C4-2B (cell line): Measurements from ENCODE around the gene SLC35G1.

Source experiments
- H3K27ac ChIP-seq: fragments of 450-650 bp; 2 replicates; pipeline ENCODE4 v1.5.1; 2017
- CTCF ChIP-seq: fragments of 450-650 bp; conservative IDR thresholded peaks from 2 replicates; pipeline ENCODE4 v1.5.1; 2017; ENCODE audit warnings: mild to moderate bottlenecking
- ZFX ChIP-seq: fragments of 450-650 bp; IDR thresholded peaks from 2 replicates; pipeline ENCODE4 v1.6.1; 2017

Gene SLC35G1

DNA sequence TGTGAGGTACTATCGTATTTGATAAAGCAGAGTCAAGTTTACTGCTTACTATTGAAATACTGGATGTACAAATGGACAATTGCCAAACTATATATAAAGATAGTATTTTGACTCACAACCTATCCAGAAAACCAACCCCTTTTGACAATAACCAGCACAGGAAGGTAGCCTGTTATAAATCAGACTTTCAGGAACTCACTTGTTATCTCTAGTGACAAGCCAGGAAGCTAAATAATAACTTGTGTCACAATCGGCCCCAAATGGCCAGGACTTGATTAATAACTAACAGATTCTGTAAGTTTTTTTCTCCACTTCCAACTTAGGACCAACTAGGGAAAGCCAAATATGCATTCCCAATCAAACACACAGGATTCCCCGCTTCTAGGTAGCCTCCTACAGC is 38.8 kb upstream of the SLC35G1 start:
- no peak overlapping the region for H3K27ac ChIP-seq
- TF ChIP-seq ZFX, result no peak
- TF ChIP-seq CTCF, result no peak

GRCh38 chr10:93856349-93857145 is 37.2 kb upstream of the SLC35G1 start:
- no peak overlapping the region for H3K27ac ChIP-seq
- TF ChIP-seq CTCF (no peak), ZFX (no peak)

- no peak overlapping the region for H3K27ac ChIP-seq
- peak; percentile 47 for TF ChIP-seq CTCF
- TF ChIP-seq ZFX, result no peak
Observed at GRCh38 chr10:93859049-93859655, 34.6 kb upstream of the SLC35G1 start.

DNA sequence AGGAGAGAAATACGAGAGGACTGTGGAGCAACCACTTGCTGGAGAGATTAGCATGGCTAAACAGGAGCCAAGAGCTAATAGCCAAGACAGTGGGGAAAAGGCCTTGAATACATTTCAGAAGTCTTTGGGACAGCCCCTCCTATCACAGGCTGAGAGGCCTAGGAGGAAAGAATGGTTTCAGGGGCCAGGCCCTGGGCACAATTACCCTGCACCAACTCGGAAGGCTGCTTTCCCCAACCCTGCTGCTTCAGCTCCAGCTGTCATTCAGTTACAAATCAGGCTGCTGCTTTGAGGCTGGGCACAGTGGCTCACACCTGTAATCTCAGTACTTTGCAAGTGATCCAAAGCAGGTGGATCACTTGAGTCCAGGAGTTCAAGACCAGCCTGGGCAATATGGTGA is 32.0 kb upstream of the SLC35G1 start:
- TF ChIP-seq CTCF (no peak), ZFX (no peak)
- no peak overlapping the region for H3K27ac ChIP-seq

- H3K27ac ChIP-seq, result no peak overlapping the region
- TF ChIP-seq CTCF (no peak), ZFX (no peak)
Observed at GRCh38 chr10:93865794-93866425, 27.9 kb upstream of the SLC35G1 start.

DNA sequence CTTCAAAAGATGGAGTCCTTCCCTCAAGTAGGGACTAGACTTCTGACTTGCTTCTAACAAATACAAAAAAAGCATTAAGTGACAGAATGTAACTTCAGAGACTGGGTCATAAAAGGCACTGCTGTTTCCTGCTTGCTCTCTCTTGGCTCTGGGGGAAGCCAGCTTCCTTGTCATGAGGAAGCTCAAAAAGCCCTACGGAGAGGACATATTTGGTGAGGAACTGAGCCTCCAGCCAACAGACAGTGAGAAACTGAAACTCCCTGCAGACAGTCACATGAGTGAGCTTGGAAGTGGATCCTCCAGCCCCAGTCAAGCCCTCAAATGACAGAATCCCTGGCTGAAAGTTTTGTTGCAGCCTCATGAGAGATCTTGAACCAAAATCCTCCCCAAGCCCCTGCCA is 26.3 kb upstream of the SLC35G1 start:
- no peak for TF ChIP-seq ZFX
- no peak for TF ChIP-seq CTCF
- H3K27ac ChIP-seq, result no peak overlapping the region

DNA sequence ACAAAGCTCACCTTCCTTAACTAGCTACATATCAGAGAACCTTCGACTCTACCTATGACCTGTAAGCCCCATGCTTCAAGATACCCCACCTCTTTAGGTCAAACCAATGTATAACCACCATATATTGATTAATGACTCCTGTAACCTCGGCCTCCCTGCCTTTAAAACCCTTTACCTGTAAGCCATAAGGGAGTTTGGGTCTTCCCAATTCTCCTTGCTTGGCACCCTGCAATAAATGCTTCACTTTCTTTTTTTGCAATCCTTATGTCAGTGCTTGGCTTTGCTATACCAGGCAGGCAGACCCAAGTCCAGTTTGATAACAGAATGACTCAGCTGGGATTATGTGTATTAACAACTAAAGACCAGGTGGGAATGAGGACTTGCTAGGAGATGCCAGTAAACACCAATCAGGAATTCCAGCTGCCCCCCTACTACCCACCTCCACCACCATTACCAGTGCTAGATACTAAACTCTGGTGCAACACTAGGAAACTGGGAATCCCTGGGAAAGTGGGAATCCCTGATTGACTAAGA is 22.0 kb upstream of the SLC35G1 start:
- no peak for TF ChIP-seq CTCF
- no peak for TF ChIP-seq ZFX
- no peak overlapping the region for H3K27ac ChIP-seq
